PFSK-1 (cell line): ENCODE measurements around the gene HDGFL2.

ENCODE experiments used
- FOXP2 ChIP-seq: optimal IDR thresholded peaks from 2 replicates; pipeline ENCODE3; 2011; ENCODE audit warnings: borderline replicate concordance, control low read depth, inconsistent platforms; ENCODE audit not compliant: insufficient read depth; ENCODE audit errors: extremely low read length, extremely low read depth
- POLR2AphosphoS5 ChIP-seq: IDR thresholded peaks from 2 replicates; pipeline ENCODE4 v1.6.1; 2012; ENCODE audit warnings: low read depth, mild to moderate bottlenecking, control low read depth, low read length, moderate library complexity
- SIN3A ChIP-seq: IDR thresholded peaks from 2 replicates; pipeline ENCODE4 v1.6.1; 2012; ENCODE audit warnings: mild to moderate bottlenecking, low read length, moderate library complexity, borderline replicate concordance; ENCODE audit not compliant: insufficient read depth
- TAF1 ChIP-seq: IDR thresholded peaks from 2 replicates; pipeline ENCODE4 v1.6.1; 2012; ENCODE audit warnings: low read length, control low read depth, borderline replicate concordance; ENCODE audit not compliant: insufficient read depth
- TF ChIP-seq, protein P1 (sequence below), 2 experiments: IDR thresholded peaks; 2 replicates each; pipeline versions ENCODE4 v1.6.1 to v1.8.0; 2011 to 2012; ENCODE audit warnings: low read depth in 2 of 2, low read length in 2 of 2, control low read depth in 1 of 2, inconsistent platforms in 1 of 2, mild to moderate bottlenecking in 1 of 2, moderate library complexity in 1 of 2; ENCODE audit not compliant: insufficient read depth in 1 of 2

GRCh38 chr19:4523306-4524110 lies 51.4 kb downstream of the HDGFL2 start:
- TF ChIP-seq SIN3A = no peak
- TF ChIP-seq POLR2AphosphoS5 = no peak
- TF ChIP-seq TAF1 = no peak
- TF ChIP-seq, protein P1, sequence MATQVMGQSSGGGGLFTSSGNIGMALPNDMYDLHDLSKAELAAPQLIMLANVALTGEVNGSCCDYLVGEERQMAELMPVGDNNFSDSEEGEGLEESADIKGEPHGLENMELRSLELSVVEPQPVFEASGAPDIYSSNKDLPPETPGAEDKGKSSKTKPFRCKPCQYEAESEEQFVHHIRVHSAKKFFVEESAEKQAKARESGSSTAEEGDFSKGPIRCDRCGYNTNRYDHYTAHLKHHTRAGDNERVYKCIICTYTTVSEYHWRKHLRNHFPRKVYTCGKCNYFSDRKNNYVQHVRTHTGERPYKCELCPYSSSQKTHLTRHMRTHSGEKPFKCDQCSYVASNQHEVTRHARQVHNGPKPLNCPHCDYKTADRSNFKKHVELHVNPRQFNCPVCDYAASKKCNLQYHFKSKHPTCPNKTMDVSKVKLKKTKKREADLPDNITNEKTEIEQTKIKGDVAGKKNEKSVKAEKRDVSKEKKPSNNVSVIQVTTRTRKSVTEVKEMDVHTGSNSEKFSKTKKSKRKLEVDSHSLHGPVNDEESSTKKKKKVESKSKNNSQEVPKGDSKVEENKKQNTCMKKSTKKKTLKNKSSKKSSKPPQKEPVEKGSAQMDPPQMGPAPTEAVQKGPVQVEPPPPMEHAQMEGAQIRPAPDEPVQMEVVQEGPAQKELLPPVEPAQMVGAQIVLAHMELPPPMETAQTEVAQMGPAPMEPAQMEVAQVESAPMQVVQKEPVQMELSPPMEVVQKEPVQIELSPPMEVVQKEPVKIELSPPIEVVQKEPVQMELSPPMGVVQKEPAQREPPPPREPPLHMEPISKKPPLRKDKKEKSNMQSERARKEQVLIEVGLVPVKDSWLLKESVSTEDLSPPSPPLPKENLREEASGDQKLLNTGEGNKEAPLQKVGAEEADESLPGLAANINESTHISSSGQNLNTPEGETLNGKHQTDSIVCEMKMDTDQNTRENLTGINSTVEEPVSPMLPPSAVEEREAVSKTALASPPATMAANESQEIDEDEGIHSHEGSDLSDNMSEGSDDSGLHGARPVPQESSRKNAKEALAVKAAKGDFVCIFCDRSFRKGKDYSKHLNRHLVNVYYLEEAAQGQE (IDR thresholded peaks at IDR 0.05; ENCODE audit: insufficient read depth in 1 of 2, low read depth in 2 of 2, low read length in 2 of 2) = no peak
- TF ChIP-seq FOXP2 = peak; percentile 6
